ENCODE measurements around the gene THRSP. TPM values are rescaled to one million over a fixed set of nuclear protein-coding genes. Genes with fewer than 3 reads are reported as not detected.

THRSP gene
- total RNA-seq, 1 donor from 2014 or later, result not detected

DNA sequence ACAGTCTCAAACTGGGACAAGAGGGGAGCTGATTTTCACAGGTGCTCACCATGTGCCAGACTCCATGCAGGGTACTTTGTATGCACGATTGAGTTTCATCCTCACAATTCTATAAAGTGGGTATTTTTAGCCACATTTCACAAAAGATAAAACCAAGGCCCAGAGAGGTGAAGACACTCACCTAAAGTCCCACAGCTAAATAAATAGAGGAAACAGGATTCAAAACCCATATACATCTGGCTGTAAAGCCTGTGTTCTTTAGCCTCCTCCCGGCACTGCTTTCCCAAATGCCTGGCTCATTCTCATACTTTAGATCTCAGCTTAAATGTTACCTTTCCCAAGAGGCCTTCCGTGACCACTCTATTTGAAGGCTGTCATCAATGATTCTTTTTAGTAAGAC is 27.3 kb upstream of the THRSP start:
- DNase-seq (ENCODE audit: extremely low spot score, unreplicated experiment), result no peak
- H3K4me1 Mint-ChIP-seq (ENCODE audit: unreplicated experiment), result peaks cover 62% of the 10 kb centered on the region
- no peaks in the 10 kb centered on the region for H3K36me3 Mint-ChIP-seq (ENCODE audit: unreplicated experiment)
- no peaks in the 10 kb centered on the region for H3K27me3 Mint-ChIP-seq (ENCODE audit: unreplicated experiment)
- H3K9me3 Mint-ChIP-seq (ENCODE audit: unreplicated experiment), result no peaks in the 10 kb centered on the region
- TF ChIP-seq, protein P1, sequence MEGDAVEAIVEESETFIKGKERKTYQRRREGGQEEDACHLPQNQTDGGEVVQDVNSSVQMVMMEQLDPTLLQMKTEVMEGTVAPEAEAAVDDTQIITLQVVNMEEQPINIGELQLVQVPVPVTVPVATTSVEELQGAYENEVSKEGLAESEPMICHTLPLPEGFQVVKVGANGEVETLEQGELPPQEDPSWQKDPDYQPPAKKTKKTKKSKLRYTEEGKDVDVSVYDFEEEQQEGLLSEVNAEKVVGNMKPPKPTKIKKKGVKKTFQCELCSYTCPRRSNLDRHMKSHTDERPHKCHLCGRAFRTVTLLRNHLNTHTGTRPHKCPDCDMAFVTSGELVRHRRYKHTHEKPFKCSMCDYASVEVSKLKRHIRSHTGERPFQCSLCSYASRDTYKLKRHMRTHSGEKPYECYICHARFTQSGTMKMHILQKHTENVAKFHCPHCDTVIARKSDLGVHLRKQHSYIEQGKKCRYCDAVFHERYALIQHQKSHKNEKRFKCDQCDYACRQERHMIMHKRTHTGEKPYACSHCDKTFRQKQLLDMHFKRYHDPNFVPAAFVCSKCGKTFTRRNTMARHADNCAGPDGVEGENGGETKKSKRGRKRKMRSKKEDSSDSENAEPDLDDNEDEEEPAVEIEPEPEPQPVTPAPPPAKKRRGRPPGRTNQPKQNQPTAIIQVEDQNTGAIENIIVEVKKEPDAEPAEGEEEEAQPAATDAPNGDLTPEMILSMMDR (IDR thresholded peaks at IDR 0.05), result no peak
- H3K4me3 Mint-ChIP-seq (ENCODE audit: unreplicated experiment), result no peak overlapping the region
- no peak overlapping the region for H3K27ac Mint-ChIP-seq (ENCODE audit: unreplicated experiment)

DNA sequence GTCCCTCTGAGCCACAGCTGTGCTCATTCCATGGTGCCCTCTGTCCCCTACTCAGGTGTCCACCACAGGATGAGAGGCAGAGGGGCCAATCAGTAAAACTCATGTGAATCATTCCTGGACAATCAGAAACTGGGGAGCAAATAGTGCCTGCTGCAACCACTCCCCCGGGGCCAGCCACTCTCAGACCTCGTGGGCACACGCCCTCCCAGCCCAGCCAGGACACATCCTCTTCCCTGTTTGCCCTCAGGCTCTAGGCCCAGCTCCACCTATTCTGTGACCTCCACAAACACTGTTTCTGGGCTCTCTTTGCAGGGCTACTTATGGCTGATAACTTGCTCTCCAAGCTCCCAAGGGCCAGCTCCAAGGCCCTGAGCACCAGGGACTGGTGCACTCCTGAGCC is 26.6 kb upstream of the THRSP start:
- Mint-ChIP-seq H3K4me3 (ENCODE audit: unreplicated experiment) (no peak overlapping the region), H3K4me1 (ENCODE audit: unreplicated experiment) (peaks cover 60% of the 10 kb centered on the region), H3K27me3 (ENCODE audit: unreplicated experiment) (no peaks in the 10 kb centered on the region), H3K9me3 (ENCODE audit: unreplicated experiment) (no peaks in the 10 kb centered on the region), H3K27ac (ENCODE audit: unreplicated experiment) (peak overlapping the region; percentile 67), H3K36me3 (ENCODE audit: unreplicated experiment) (no peaks in the 10 kb centered on the region)
- DNase-seq (ENCODE audit: extremely low spot score, unreplicated experiment), result no peak
- TF ChIP-seq, protein P1 (IDR thresholded peaks at IDR 0.05), result no peak

DNA sequence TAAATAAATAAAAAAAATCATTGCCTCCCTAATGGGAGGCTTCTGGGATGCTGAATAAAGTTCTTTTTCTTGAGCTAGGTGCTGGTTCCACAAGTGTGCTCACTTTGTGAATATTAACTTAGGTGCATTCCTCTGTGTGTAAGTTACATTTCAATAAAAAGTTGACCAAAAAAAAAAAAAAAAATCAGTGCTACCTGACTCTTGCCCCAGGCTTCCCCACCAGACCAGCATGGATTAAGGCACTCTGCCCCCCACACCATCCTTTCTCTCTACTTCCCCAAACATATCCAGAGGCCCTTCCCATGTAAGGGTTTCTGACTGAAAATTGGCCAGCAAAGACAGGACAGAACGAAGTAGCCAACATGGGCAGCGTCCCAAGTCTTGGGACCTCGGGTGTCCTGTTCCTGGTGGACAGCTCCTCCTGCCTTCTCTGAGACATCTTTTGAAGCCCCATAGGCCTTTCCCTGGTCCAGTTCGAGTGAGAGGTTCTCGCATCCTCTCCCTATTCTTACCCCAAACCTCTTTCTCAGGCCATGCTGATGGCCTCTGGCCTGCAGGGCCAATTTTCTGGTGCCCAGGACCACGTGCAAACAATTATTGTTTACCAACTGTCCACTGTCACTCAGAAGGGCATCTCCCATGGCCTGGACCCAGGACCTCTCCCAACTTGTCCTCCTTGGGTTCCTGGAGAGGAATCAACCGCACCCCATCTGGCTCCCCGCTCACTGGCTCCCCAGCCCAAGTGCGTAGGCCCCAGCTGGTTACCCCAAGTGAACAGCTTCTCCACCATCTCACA is 25.6 kb upstream of the THRSP start:
- no peaks in the 10 kb centered on the region for H3K27me3 Mint-ChIP-seq (ENCODE audit: unreplicated experiment)
- no peak for DNase-seq (ENCODE audit: extremely low spot score, unreplicated experiment)
- peaks cover 58% of the 10 kb centered on the region for H3K4me1 Mint-ChIP-seq (ENCODE audit: unreplicated experiment)
- H3K9me3 Mint-ChIP-seq (ENCODE audit: unreplicated experiment), result no peaks in the 10 kb centered on the region
- peak overlapping the region; percentile 100 for H3K27ac Mint-ChIP-seq (ENCODE audit: unreplicated experiment)
- TF ChIP-seq, protein P1 (IDR thresholded peaks at IDR 0.05), result no peak
- no peak overlapping the region for H3K4me3 Mint-ChIP-seq (ENCODE audit: unreplicated experiment)
- H3K36me3 Mint-ChIP-seq (ENCODE audit: unreplicated experiment), result no peaks in the 10 kb centered on the region

DNA sequence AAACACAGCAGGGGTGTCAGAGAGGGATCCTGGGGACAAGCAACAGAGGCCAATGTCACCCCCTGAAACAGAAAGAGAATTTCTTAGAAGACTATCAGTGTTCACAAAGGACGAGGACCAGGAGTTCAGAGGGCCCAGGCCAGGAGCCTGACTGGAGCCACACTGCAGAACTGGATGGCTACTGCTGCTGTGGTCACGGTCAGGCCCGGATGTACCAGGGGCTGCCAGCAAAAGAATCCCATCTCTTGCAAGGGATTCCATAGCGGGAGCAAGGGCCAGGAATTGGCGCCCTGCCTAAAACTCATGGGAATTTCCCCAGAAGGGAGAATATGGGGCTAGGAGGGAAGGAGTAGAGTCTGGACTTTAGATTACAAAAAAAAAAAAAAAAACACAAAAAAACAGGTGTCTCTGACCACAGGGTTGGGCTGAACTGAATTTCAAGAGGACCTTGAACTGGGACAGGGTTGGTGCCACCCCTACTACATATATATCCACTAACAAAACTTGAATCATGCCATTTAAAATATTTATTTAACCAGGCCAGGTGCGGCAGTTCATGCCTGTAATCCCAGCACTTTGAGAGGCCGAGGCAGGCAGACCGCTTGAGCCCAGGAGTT is 24.9 kb upstream of the THRSP start:
- TF ChIP-seq, protein P1 (IDR thresholded peaks at IDR 0.05), result no peak
- Mint-ChIP-seq H3K4me1 (ENCODE audit: unreplicated experiment) (peaks cover 58% of the 10 kb centered on the region), H3K27ac (ENCODE audit: unreplicated experiment) (peak overlapping the region; percentile 100), H3K27me3 (ENCODE audit: unreplicated experiment) (no peaks in the 10 kb centered on the region), H3K4me3 (ENCODE audit: unreplicated experiment) (no peak overlapping the region), H3K9me3 (ENCODE audit: unreplicated experiment) (no peaks in the 10 kb centered on the region), H3K36me3 (ENCODE audit: unreplicated experiment) (no peaks in the 10 kb centered on the region)
- DNase-seq (ENCODE audit: extremely low spot score, unreplicated experiment), result no peak

DNA sequence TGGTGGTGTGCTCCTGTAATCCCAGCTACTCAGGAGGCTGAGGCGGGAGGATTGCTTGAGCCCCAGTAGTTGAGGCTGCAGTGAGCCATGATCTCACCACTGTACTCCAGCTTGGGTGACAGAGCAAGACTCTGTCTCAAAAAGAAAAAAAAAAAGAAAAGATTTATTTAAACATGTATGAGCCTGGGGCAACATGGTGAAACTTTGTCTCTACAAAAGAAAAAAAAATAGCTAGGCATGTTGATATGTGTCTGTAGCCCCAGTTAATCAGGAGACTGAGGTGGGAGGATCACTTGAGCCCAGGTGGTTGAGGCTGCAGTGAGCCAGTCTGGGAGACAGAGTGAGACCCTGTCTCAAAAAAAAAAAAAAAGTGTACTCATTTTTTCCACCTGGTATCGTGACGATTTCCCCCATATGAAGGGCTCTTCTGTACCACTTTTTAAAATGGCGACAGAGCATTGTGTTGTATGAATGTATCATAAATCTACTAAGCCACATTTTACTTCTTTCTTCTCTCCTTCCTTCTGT is 24.2 kb upstream of the THRSP start:
- H3K9me3 Mint-ChIP-seq (ENCODE audit: unreplicated experiment), result no peaks in the 10 kb centered on the region
- peaks cover 56% of the 10 kb centered on the region for H3K4me1 Mint-ChIP-seq (ENCODE audit: unreplicated experiment)
- no peak for DNase-seq (ENCODE audit: extremely low spot score, unreplicated experiment)
- H3K27me3 Mint-ChIP-seq (ENCODE audit: unreplicated experiment), result no peaks in the 10 kb centered on the region
- no peaks in the 10 kb centered on the region for H3K36me3 Mint-ChIP-seq (ENCODE audit: unreplicated experiment)
- H3K4me3 Mint-ChIP-seq (ENCODE audit: unreplicated experiment), result peak overlapping the region; percentile 75
- H3K27ac Mint-ChIP-seq (ENCODE audit: unreplicated experiment), result peak overlapping the region; percentile 100
- TF ChIP-seq, protein P1 (IDR thresholded peaks at IDR 0.05), result no peak

Measured in osteocyte (in vitro differentiated cells).